Stimulated activated CD4-positive, alpha-beta T cell treated with anti-CD3 and anti-CD28 coated beads, Interleukin-1b, Interleukin-23, amount 100 ng/mL, for 1 hour (primary cell): Measurements from ENCODE around the gene ANGEL1.
A peak's percentile ranks its signal among the peaks of the same experiment; 100 is the strongest.

Source experiments
- DNase-seq, 2 donors: peaks; one replicate each; pipeline ENCODE4 v3.0.0-alpha.2; 2020; ENCODE audit warnings: low read depth in 2 of 2

The ANGEL1 gene

GRCh38 chr14:76765461-76765931 lies 47.2 kb downstream of the ANGEL1 start:
- DNase-seq: no peak

DNA sequence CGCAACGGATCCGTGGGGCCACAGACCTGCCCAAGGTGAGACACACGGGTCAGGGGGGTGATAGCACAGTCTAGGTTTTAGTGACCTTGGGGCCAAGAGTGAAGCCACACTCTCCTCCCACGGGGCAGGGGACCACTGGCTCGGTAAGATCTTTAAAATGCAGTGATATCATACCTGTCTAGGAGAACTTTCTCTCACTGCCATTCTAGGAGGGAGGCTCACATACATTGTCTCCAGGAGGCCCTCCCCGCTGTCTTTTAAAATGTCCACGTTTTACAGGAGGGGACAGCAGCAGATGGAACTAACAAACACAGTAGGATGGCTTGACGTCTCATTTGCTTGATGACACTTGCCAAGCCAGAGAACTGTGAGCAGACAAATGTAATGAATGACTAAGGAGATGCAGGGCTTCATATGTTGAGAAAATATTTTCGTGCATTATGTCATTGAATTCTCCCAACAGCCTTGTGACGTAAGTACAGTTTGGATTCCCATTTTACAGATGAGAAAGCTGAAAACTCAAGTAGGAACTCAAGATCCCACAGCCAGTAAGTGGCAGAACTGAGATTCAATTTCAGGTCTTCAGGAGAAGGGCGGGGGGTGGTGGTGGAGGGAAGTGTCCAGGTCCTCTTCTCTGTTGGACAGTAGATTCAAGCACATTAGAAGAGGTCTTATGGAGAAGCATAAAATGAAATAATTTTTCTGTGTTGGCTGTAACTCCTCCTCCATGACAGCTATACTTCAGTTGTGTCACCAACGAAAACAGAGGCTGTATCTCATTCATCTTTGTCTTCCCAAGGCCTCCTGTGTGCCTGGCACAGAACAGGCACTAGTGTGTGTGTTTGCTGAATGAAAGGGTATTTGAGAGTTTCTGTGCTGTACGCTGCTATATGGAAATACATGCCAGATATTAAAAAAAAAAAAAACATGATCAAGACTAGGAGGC lies 49.3 kb downstream of the ANGEL1 start:
- DNase-seq: no peak

DNA sequence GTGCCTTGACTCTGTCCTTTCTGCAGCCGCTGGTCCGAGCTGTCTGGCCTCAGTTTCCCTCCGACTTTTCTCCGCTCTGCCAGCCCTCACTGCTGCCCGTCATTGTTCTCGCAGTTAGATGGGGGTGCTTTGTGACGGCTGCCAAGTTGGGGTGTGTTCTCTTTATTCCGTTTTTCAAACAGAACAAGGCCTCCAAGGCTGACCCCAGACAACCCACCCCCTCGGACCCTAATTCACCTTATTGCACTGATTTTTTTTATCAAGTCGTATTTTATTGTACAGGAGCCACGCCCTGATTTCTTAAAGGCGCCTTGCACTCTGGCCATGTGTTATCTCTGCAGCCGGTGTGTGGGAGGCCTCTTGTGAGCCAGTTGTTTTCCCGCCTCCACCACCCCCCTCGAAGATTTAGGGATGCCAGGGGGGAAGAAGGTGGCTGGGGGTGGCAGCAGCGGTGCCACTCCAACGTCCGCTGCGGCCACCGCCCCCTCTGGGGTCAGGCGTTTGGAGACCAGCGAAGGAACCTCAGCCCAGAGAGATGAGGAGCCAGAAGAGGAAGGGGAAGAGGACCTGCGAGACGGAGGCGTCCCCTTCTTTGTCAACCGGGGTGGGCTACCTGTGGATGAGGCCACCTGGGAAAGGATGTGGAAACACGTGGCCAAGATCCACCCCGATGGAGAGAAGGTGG lies 50.1 kb downstream of the ANGEL1 start:
- DNase-seq: no peak

GRCh38 chr14:76761960-76762410 lies 50.7 kb downstream of the ANGEL1 start:
- no peak for DNase-seq

DNA sequence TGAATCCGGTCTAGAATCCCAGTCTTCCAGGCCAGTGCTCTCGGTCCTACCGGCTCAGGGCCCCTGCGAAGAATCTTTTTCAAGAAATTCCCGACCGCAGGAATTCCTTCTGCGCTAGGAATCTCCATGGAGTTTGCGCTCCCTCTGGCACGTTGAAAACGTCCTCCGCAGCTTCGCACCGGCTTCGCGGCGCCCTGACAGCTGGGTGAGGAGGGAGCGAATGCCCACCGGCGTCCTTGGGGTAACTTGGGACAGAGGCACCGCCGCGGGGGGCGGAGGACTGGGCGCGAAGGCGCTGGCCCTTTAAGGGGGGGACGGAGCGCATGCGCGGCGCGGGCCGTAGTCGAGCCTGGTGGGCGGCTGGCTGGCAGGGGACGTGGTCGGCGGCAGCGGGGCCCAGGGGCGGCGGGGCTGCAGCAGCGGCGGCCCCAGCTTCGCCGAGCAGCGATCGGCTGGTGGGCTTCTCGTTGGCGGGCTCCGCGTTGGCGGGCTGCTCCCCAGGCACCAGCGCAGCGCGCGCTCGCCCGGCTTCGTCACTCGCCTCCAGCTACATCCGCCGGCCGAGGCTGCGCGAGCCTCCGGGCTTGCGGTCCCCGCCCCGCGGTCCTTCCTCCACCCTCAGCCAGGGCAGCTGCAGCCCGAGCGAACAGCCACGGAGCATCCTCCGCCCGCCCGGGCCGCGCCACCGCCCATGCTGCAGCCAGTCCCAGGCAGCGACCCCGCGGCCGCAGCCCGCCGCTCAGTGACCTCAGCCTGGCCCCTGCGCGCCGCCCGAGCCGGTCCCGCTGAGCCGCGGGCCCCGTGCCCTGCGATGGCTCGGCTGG lies 51.3 kb downstream of the ANGEL1 start, which contains the start of gene VASH1:
TSS of gene VASH1 (plus strand) at position 333 of the 824 bp plus-strand sequence. CDS start 1,354 bp downstream, outside the sequence.
- peak in 1 of 2 donors; percentile 26 for DNase-seq

GRCh38 chr14:76760331-76761135 lies 52.1 kb downstream of the ANGEL1 start:
- DNase-seq: no peak

- no peak for DNase-seq
Observed at GRCh38 chr14:76759589-76759988, 53.1 kb downstream of the ANGEL1 start.

DNA sequence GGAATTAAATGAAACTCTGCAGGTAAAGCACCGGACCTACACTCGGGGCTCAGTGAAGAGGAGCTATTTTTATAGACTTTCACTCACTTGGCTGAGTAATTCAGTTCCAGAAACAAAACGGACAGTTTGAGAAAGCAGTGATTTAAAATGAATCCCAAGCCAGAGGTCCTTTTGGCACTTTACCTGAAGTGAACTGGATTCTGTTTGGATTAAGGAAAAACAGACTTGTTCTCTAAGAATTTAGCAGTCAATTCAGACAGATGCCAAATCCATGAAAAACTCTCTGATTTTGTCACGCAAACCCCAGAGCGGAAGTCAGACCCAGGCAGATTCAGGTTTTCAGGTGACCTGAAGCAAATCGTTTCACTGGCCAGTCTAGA lies 56.3 kb downstream of the ANGEL1 start:
- no peak for DNase-seq

GRCh38 chr14:76755610-76756370 lies 56.9 kb downstream of the ANGEL1 start:
- DNase-seq: no peak

DNA sequence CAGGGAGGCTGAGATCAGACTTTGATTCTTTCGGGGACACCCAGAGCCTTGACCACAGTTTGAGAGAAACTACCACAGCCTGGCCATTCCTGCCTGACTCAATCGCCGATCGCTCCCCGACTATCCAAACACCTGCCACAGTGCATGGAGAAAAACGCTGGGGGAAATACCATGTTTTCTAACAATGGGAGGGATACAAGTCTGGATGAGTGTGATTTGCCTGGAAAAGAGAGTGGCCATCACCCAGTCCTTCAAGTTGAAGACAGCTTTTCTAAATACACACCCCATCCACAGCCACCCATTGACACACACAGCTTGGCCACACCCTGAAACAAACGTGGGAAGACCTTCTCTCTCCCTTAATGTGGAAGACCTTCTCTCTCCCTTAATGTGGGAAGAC lies 58.1 kb downstream of the ANGEL1 start:
- DNase-seq: no peak

DNA sequence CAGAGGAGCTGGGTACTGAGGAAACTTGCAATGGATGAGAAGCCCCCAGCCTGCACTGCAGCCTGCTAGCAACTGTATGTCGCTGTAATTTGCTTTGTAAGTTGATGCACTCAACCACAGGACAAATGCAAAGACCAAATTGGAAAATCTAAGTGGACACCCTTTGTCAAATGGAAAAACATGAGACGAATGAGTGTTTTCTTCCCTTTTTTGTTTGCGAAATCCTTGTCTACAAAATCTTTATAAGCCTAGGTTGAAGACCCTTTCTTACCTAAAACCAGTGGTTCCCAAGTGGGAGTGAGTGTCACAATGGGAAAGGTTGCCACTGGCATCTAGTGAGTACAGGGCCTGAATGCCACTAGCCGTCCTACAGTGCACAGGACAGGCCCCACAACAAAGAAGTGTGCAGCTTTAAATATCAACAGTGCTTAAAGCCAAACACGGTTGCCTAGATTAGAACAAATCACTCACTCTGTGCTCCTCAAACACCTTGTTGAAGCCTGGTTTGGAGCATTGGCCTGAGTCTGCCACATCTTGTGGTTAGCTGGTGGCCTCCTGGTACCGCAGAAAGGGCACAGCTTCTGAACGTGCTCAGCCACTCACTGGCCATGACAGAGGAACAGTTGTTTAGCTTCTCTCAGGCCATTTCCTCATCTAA lies 59.0 kb downstream of the ANGEL1 start:
- no peak for DNase-seq

- no peak for DNase-seq
Observed at GRCh38 chr14:76752744-76753143, 59.9 kb downstream of the ANGEL1 start.

GRCh38 chr14:76742966-76743365 lies 69.7 kb downstream of the ANGEL1 start:
- DNase-seq: no peak

DNA sequence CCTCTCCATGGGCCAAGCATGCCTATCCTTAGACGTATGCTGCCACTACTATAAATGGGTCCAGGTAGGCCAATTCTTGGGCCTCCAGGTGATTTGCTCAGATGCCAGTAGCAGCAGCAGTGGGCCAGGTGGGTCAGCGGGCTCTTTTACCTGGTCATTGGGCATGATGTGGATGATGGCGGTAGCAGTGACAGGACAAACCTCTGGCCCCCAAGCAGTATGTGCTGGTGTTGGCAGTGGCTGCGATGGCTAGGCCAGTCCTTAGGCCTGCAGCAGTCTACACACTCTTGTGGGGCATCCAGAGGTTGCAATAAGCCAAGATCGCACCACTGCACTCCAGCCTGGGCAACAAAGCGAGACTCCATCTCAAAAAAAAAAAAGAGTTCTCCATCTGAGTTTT lies 70.5 kb downstream of the ANGEL1 start:
- no peak for DNase-seq

- no peak for DNase-seq
Observed at GRCh38 chr14:76741074-76741473, 71.6 kb downstream of the ANGEL1 start.
